Sigmoid colon (tissue), 7 donors: Measurements from ENCODE around the gene ARL9. TPM values are rescaled to one million over a fixed set of nuclear protein-coding genes. Genes with fewer than 3 reads are reported as not detected.
A peak's percentile ranks its signal among the peaks of the same experiment; 100 is the strongest.

Source experiments
- DNase-seq: peaks from one replicate; pipeline ENCODE4 v3.0.0-alpha.2; 2019
- H3K27ac ChIP-seq, 4 donors: fragments of 200-600 bp; sonication (generic); one replicate each; pipeline ENCODE4 v1.5.1; 2016 to 2019; ENCODE audit warnings: mild to moderate bottlenecking in 1 of 4
- H3K27me3 ChIP-seq, 3 donors: fragments of 200-600 bp; sonication (generic); one replicate each; pipeline ENCODE4 v1.5.1; 2019; ENCODE audit warnings: mild to moderate bottlenecking in 1 of 3
- H3K36me3 ChIP-seq, 4 donors: fragments of 200-600 bp; sonication (generic); one replicate each; pipeline ENCODE4 v1.5.1; 2016 to 2019
- H3K4me1 ChIP-seq, 4 donors: fragments of 200-600 bp; sonication (generic); one replicate each; pipeline ENCODE4 v1.5.1; 2017 to 2019
- H3K4me3 ChIP-seq, 4 donors: fragments of 200-600 bp; sonication (generic); one replicate each; pipeline ENCODE4 v1.5.1; 2017 to 2019; ENCODE audit warnings: mild to moderate bottlenecking in 2 of 4, moderate library complexity in 1 of 4
- H3K9me3 ChIP-seq, 4 donors: fragments of 200-600 bp in 3 of 4; sonication (generic) in 3 of 4; one replicate each; pipeline versions ENCODE4 v1.5.1 to v1.6.1; 2013 to 2019
- CTCF ChIP-seq, 4 experiments: fragments of 450-650 bp in 3 of 4; fragments of 200-600 bp in 1 of 4; IDR thresholded peaks; one replicate each; pipeline ENCODE4 v1.5.1; 2016 to 2019; ENCODE audit warnings: antibody characterized with exemption in 4 of 4, mild to moderate bottlenecking in 3 of 4, moderate library complexity in 2 of 4
- EP300 ChIP-seq, 4 donors: sonication (generic); formaldehyde crosslinking; IDR thresholded peaks; one replicate each; pipeline ENCODE4 v1.6.1; 2017; ENCODE audit warnings: antibody characterized with exemption in 4 of 4
- POLR2A ChIP-seq, 2 donors: fragments of 450-650 bp; IDR thresholded peaks; one replicate each; pipeline ENCODE4 v1.6.1; 2016; ENCODE audit warnings: antibody characterized with exemption in 2 of 2, mild to moderate bottlenecking in 2 of 2, moderate library complexity in 2 of 2
- POLR2AphosphoS5 ChIP-seq, 4 donors: sonication (generic); formaldehyde crosslinking; IDR thresholded peaks; one replicate each; pipeline ENCODE4 v1.6.1; 2017; ENCODE audit warnings: antibody characterized with exemption in 4 of 4
- WGBS, 2 donors: extraction: QIAGEN DNeasy Blood & Tissue Kit; methylation state at CpG; one replicate each; pipeline ENCODE4 v1.1.7; 2013; 5-methylcytosine and 5-hydroxymethylcytosine counted together
- intact Hi-C: fragments of 100-400 bp; cut with DNase I; formaldehyde crosslinking; loops from one replicate; pipeline ENCODE4 v1.15.1; 2023
- polyA plus RNA-seq, 3 donors: library from polyadenylated mRNA; stranded (reverse); fragments of 200-250 nt; gene quantifications; one replicate each; pipeline ENCODE4 v1.2.3, GENCODE V29; 2013
- total RNA-seq, 4 donors: library from RNA; depleted of rRNA; stranded (reverse); fragments of >200 nt; gene quantifications; one replicate each; pipeline ENCODE4 v1.1.0, GENCODE V29; 2016
- donor health status: healthy with polysubstance abuse.
- donor health status: Bipolar disorder and iron deficiency.
- donor health status: healthy.

The ARL9 gene
- total and polyA plus RNA-seq, 7 donors, result 0.47 to 1.1 (median 0.60) TPM; not detected in 3

GRCh38 chr4:56531823-56532222 is 26.2 kb downstream of the ARL9 start:
- peak; percentile 66 for DNase-seq
- Histone ChIP-seq H3K9me3 (no peaks in the 10 kb centered on the region), H3K27me3 (no peaks in the 10 kb centered on the region), H3K4me3 (peak overlapping the region in 1 of 4 donors; percentile 59), H3K27ac (peak overlapping the region in 2 of 4 donors; percentile 74 to 78), H3K4me1 (peaks cover 0 to 24% (median 15%) of the 10 kb centered on the region in 4 donors), H3K36me3 (no peaks in the 10 kb centered on the region)
- 79 to 82% methylated on average over 4 of the region's 4 CpGs for WGBS, 2 donors
- intact Hi-C loops, result loop anchor here (2.0 to 5.0 kb wide), 2 partner anchors 27 to 95 kb away; partner anchors contain the start of genes ARL9, PAICS and PPAT
- TF ChIP-seq POLR2A (IDR thresholded peaks at IDR 0.05) (no peak), EP300 (IDR thresholded peaks at IDR 0.05) (peak in 2 of 4 donors; percentile 23 to 38), POLR2AphosphoS5 (IDR thresholded peaks at IDR 0.05) (peak in 3 of 4 donors; percentile 74 to 86 (median 82))

- DNase-seq, result no peak
- no peaks in the 10 kb centered on the region for H3K27me3 ChIP-seq
- no peaks in the 10 kb centered on the region for H3K9me3 ChIP-seq
- H3K36me3 ChIP-seq, result no peaks in the 10 kb centered on the region
- 92 to 94% methylated on average over 2 of the region's 2 CpGs for WGBS, 2 donors
- no peak overlapping the region for H3K4me3 ChIP-seq
- peaks cover 0 to 24% (median 14%) of the 10 kb centered on the region in 4 donors for H3K4me1 ChIP-seq
- TF ChIP-seq POLR2A (IDR thresholded peaks at IDR 0.05) (no peak), POLR2AphosphoS5 (IDR thresholded peaks at IDR 0.05) (no peak), EP300 (IDR thresholded peaks at IDR 0.05) (no peak), CTCF (IDR thresholded peaks at IDR 0.05) (no peak)
- H3K27ac ChIP-seq, result no peak overlapping the region
- intact Hi-C loops, result loop anchor here (5.0 kb wide), 1 partner anchor 95 kb away; the partner anchor contains the start of genes PAICS and PPAT
Measured at GRCh38 chr4:56532239-56532638, 26.6 kb downstream of the ARL9 start.

- Histone ChIP-seq H3K4me1 (peaks cover 0 to 16% (median 9%) of the 10 kb centered on the region in 4 donors), H3K4me3 (no peak overlapping the region), H3K36me3 (no peaks in the 10 kb centered on the region), H3K27ac (no peak overlapping the region), H3K9me3 (no peaks in the 10 kb centered on the region), H3K27me3 (no peaks in the 10 kb centered on the region)
- DNase-seq, result no peak
- intact Hi-C loops, result no loop called here
- 82 to 86% methylated on average over 7 of the region's 7 CpGs for WGBS, 2 donors
- TF ChIP-seq CTCF (IDR thresholded peaks at IDR 0.05), result no peak
- no peak for TF ChIP-seq POLR2A (IDR thresholded peaks at IDR 0.05)
- TF ChIP-seq POLR2AphosphoS5 (IDR thresholded peaks at IDR 0.05), result no peak
- TF ChIP-seq EP300 (IDR thresholded peaks at IDR 0.05), result no peak
Measured at GRCh38 chr4:56535915-56536314, 30.3 kb downstream of the ARL9 start.

- H3K4me3 ChIP-seq, result no peak overlapping the region
- no peak overlapping the region for H3K27ac ChIP-seq
- H3K27me3 ChIP-seq, result no peaks in the 10 kb centered on the region
- H3K36me3 ChIP-seq, result no peaks in the 10 kb centered on the region
- TF ChIP-seq POLR2A (IDR thresholded peaks at IDR 0.05), result no peak
- no peak for TF ChIP-seq CTCF (IDR thresholded peaks at IDR 0.05)
- no peak for TF ChIP-seq EP300 (IDR thresholded peaks at IDR 0.05)
- TF ChIP-seq POLR2AphosphoS5 (IDR thresholded peaks at IDR 0.05), result no peak
- H3K9me3 ChIP-seq, result no peaks in the 10 kb centered on the region
- H3K4me1 ChIP-seq, result peaks cover 0 to 4% (median under 1%) of the 10 kb centered on the region in 4 donors
- WGBS, 2 donors, result 93 to 99% methylated on average over 1 of the region's 1 CpG
- intact Hi-C loops, result no loop called here
- no peak for DNase-seq
Measured at GRCh38 chr4:56537147-56537546, 31.6 kb downstream of the ARL9 start.

- no peaks in the 10 kb centered on the region for H3K9me3 ChIP-seq
- intact Hi-C loops, result no loop called here
- H3K27me3 ChIP-seq, result no peaks in the 10 kb centered on the region
- H3K36me3 ChIP-seq, result no peaks in the 10 kb centered on the region
- TF ChIP-seq POLR2AphosphoS5 (IDR thresholded peaks at IDR 0.05), result no peak
- TF ChIP-seq EP300 (IDR thresholded peaks at IDR 0.05), result no peak
- no peak for TF ChIP-seq POLR2A (IDR thresholded peaks at IDR 0.05)
- no peak for TF ChIP-seq CTCF (IDR thresholded peaks at IDR 0.05)
- no peak overlapping the region for H3K4me3 ChIP-seq
- peaks cover 0 to 13% (median 6%) of the 10 kb centered on the region in 4 donors for H3K4me1 ChIP-seq
- H3K27ac ChIP-seq, result no peak overlapping the region
- WGBS, 2 donors, result 88 to 92% methylated on average over 4 of the region's 4 CpGs
- DNase-seq, result no peak
Measured at GRCh38 chr4:56540826-56541225, 35.2 kb downstream of the ARL9 start.
